Colonic mucosa (tissue), 4 donors: ENCODE data around the gene ID2. TPM values are rescaled to one million over a fixed set of nuclear protein-coding genes. Genes with fewer than 3 reads are reported as not detected.
A peak's percentile ranks its signal among the peaks of the same experiment; 100 is the strongest.

Experiments used
- DNase-seq: peaks from one replicate; pipeline ENCODE4 v3.0.0-alpha.2; 2020
- H3K27ac ChIP-seq: fragments of 200-600 bp; one replicate; pipeline ENCODE4 v1.8.0; 2021
- H3K27me3 ChIP-seq: fragments of 200-600 bp; one replicate; pipeline ENCODE4 v1.8.0; 2021
- H3K36me3 ChIP-seq: fragments of 200-600 bp; one replicate; pipeline ENCODE4 v1.8.0; 2021
- H3K4me1 ChIP-seq: fragments of 200-600 bp; one replicate; pipeline ENCODE4 v1.8.0; 2021; ENCODE audit warnings: mild to moderate bottlenecking
- H3K4me3 ChIP-seq: fragments of 200-600 bp; one replicate; pipeline ENCODE4 v1.8.0; 2021
- H3K9ac ChIP-seq, 2 donors: one replicate each; pipeline ENCODE4 v1.7.0; 2013; ENCODE audit warnings: control low read depth in 2 of 2, low read depth in 2 of 2, low read length in 2 of 2
- H3K9me3 ChIP-seq: fragments of 200-600 bp; one replicate; pipeline ENCODE4 v1.8.0; 2021
- intact Hi-C: fragments of 100-400 bp; cut with DNase I; formaldehyde crosslinking; loops from one replicate; pipeline ENCODE4 v1.14.1; 2022
- total RNA-seq, 2 donors: library from RNA; stranded (reverse); fragmentation: NEBNext Ultra II Directional in 1 of 2; extraction: Animal tissue kit (Norgen Biotek cat#: 25700) in 1 of 2; gene quantifications; one replicate each; pipeline ENCODE4 v1.2.1, GENCODE V29; 2021
- TF ChIP-seq, protein P1 (sequence below): fragments of 200-600 bp; IDR thresholded peaks from one replicate; pipeline ENCODE4 v1.8.0; 2022; ENCODE audit warnings: antibody characterized with exemption, mild to moderate bottlenecking
- donor health status: healthy.
- donor health status: DM: no; HTN: no; CAD: no.
- donor health status: DM: no; HTN: no; CAD: no.

ID2 gene
- total RNA-seq, 2 donors from 2014 or later = 100.0 to 108 TPM

DNA sequence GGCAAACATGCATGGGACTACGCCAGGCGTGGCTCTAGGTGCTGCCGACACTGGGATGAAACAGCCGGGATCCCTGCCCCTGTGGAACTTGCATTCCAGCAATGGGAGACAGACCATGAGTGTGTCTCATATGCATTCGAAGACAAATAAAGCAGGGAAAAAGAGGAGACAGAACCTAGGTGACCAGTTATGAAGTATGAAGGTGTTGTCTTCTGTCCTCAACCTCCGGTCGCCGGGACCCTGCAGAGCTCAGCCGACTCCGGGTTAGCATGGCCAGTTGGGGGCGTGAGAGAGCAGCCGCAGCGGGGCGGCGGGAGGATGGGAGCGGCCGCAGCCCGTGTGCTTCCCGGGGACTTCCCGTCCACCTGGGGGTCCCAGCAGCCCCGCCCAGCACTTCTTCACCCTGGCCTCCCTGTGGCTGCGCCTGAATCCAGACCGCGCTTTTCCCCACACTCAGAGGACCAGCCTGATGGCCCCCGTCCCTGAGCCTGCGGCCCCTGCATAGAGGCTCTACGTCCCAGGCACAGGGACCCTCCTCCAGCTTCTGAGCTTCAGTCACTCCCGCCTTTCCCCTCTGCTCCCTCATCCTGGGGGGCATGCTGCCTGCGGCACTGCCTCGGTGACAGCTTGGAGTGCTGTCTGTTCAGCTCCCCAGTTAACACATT, 11.4 kb downstream of the ID2 start:
- Histone ChIP-seq H3K36me3 (no peaks in the 10 kb centered on the region), H3K9ac (peak overlapping the region in 1 of 2 donors; percentile 73), H3K4me3 (peak overlapping the region; percentile 26), H3K27ac (no peak overlapping the region), H3K27me3 (no peaks in the 10 kb centered on the region), H3K9me3 (no peaks in the 10 kb centered on the region), H3K4me1 (no peaks in the 10 kb centered on the region)
- intact Hi-C loops = loop anchor here (10.0 kb wide), 1 partner anchor 72 kb away; no protein-coding TSS in a partner anchor
- DNase-seq = peak; percentile 82
- TF ChIP-seq, protein P1, sequence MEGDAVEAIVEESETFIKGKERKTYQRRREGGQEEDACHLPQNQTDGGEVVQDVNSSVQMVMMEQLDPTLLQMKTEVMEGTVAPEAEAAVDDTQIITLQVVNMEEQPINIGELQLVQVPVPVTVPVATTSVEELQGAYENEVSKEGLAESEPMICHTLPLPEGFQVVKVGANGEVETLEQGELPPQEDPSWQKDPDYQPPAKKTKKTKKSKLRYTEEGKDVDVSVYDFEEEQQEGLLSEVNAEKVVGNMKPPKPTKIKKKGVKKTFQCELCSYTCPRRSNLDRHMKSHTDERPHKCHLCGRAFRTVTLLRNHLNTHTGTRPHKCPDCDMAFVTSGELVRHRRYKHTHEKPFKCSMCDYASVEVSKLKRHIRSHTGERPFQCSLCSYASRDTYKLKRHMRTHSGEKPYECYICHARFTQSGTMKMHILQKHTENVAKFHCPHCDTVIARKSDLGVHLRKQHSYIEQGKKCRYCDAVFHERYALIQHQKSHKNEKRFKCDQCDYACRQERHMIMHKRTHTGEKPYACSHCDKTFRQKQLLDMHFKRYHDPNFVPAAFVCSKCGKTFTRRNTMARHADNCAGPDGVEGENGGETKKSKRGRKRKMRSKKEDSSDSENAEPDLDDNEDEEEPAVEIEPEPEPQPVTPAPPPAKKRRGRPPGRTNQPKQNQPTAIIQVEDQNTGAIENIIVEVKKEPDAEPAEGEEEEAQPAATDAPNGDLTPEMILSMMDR = peak; percentile 68

DNA sequence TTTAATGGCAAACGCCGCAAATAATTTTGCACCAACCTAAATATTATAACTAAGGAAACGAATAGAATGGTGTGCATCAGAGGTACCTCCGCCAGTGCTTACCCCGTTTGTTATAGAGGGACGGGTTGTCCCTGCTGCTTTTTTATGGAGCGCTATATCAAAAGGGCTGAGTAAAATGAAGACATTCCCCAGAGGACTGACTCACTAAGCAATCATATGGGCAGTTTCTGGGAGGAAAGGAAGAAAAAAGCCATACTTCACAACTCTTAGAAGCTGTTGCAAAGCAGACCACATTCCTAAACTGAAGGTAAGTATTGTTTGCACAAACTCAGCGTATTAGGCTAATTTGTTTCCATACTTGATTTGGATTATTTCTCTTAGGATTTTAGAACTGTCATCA, 12.9 kb downstream of the ID2 start:
- Histone ChIP-seq H3K27ac (no peak overlapping the region), H3K27me3 (no peaks in the 10 kb centered on the region), H3K4me1 (no peaks in the 10 kb centered on the region), H3K4me3 (no peak overlapping the region), H3K36me3 (no peaks in the 10 kb centered on the region), H3K9me3 (no peaks in the 10 kb centered on the region), H3K9ac (no peak overlapping the region)
- DNase-seq = no peak
- TF ChIP-seq, protein P1 = no peak
- intact Hi-C loops = loop anchor here (10.0 kb wide), 1 partner anchor 70 kb away; no protein-coding TSS in a partner anchor

DNA sequence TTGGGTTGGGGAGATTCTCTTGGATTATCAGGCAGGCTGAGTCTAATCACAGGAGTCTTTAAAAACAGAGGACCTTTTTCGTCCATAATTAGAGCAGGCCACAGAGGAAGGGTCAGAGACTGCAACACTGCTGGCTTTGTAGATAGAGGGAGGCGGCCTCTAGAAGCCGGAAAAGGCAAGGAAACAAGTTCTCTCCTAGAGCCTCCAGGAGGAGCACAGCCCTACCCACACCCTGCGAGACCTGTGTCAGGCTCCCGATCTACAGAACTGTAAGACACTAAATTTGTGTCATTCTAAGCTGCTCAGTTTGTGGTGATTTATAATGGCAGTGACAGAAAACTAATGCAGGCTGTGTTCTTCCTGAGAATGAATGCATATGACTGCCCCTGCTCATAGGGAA, 15.3 kb downstream of the ID2 start:
- Histone ChIP-seq H3K27me3 (no peaks in the 10 kb centered on the region), H3K4me3 (no peak overlapping the region), H3K27ac (no peak overlapping the region), H3K36me3 (no peaks in the 10 kb centered on the region), H3K4me1 (no peaks in the 10 kb centered on the region), H3K9ac (no peak overlapping the region), H3K9me3 (no peaks in the 10 kb centered on the region)
- TF ChIP-seq, protein P1 = no peak
- DNase-seq = no peak
- intact Hi-C loops = loop anchor here (10.0 kb wide), 1 partner anchor 68 kb away; no protein-coding TSS in a partner anchor

DNA sequence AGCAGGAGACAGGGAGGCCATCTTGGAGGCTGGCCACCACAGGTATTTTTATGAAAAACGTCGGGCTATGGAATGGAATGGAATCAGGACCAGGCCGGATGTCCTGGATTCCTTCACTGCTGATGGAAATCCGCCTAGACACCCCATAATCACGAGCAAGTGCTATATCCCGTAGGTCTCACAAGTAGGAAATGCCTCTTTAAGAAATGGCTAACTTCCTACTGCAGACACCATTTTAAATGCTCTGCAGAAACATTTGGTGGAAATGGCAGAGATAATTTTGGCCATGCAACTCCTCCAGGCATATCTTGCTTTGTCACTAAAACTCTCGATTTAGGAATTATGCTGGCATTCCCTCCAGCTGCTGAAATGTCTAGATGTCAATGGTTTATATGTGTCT, 18.0 kb downstream of the ID2 start:
- Histone ChIP-seq H3K9ac (no peak overlapping the region), H3K36me3 (no peaks in the 10 kb centered on the region), H3K27me3 (no peaks in the 10 kb centered on the region), H3K4me1 (no peaks in the 10 kb centered on the region), H3K9me3 (no peaks in the 10 kb centered on the region), H3K4me3 (no peak overlapping the region), H3K27ac (no peak overlapping the region)
- no peak for DNase-seq
- intact Hi-C loops = loop anchor here (10.0 kb wide), 1 partner anchor 65 kb away; no protein-coding TSS in a partner anchor
- TF ChIP-seq, protein P1 = no peak

DNA sequence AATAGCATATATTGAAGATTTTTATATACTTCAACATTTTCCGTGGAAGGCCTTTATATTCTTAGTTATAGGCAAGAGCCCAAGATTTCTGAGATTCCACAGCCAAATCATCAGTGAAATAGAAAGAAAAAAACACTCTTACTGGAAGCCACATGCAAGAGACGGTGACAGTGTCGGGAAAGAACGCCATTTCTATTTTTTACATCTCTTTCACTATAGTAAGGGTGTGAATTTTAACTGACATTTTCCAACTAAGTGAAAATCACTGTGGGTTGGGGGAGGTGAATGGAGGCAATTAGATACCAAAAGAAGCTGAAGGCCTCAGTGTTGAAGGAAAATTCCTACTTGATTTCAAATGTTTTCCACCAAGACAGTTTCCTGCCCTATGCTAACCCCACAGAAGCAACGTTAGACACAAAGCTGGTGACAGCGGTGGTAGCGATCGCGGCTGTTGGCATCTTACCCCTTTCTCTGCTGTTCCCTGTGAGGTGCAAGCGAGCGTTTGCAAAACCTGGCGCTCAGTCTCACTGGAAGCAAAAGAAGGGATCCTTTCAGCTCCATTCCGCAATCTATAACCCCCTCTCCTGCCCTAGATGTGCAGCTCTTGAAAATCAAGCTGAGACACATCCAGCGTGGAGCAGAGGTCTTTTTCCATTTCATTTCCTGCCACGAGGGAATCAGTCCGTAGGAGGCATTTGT, 20.0 kb downstream of the ID2 start:
- TF ChIP-seq, protein P1 = no peak
- no peaks in the 10 kb centered on the region for H3K4me1 ChIP-seq
- no peak overlapping the region for H3K9ac ChIP-seq
- no peak overlapping the region for H3K4me3 ChIP-seq
- no peak for DNase-seq
- no peaks in the 10 kb centered on the region for H3K36me3 ChIP-seq
- no peaks in the 10 kb centered on the region for H3K9me3 ChIP-seq
- intact Hi-C loops = no loop called here
- H3K27ac ChIP-seq = no peak overlapping the region
- H3K27me3 ChIP-seq = no peaks in the 10 kb centered on the region
